T1000 (cell line): ENCODE data around the gene MUC2.

Source experiments
- DNase-seq: peaks from one replicate; lab custom pipeline; 2025; ENCODE audit warnings: mixed read lengths; lab: John Stamatoyannopoulos, UW

Gene MUC2

GRCh38 chr11:1087961-1088926 lies 13.6 kb downstream of the MUC2 start:
- no peak for DNase-seq

GRCh38 chr11:1088927-1089737 lies 14.5 kb downstream of the MUC2 start:
- no peak for DNase-seq

GRCh38 chr11:1089738-1090599 lies 15.3 kb downstream of the MUC2 start:
- DNase-seq, result no peak

- DNase-seq, result no peak
Observed at GRCh38 chr11:1090600-1091331, 16.1 kb downstream of the MUC2 start.

DNA sequence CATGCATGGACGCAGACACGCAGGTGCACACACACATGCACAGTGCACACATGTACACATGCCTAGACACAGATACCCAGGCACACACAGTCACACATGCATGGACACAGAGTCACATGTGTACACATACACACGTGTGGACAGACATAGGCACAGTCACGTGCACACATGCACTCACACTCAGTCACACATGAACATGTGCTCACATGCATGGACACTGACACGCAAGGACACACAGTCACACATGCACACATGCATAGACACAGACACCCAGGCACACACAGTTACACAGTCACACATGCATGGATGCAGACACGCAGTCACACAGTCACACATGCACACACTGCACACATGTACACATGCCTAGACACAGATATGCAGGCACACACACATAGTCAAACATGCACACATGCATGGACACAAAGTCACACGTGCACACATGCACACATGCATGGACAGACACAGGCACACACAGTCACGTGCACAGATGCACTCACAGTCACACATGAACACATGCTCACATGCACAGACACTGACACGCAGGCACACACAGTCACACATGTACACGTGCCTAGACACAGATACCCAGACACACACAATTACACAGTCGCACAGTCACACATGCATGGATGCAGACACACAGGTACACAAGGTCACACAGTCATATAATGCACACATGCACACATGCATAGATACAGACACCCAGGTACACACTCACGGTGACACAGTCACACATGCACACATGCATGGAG lies 16.8 kb downstream of the MUC2 start:
- no peak for DNase-seq

GRCh38 chr11:1092145-1092670 lies 17.5 kb downstream of the MUC2 start:
- DNase-seq, result no peak

- DNase-seq, result no peak
Observed at GRCh38 chr11:1092919-1093318, 18.2 kb downstream of the MUC2 start.

DNA sequence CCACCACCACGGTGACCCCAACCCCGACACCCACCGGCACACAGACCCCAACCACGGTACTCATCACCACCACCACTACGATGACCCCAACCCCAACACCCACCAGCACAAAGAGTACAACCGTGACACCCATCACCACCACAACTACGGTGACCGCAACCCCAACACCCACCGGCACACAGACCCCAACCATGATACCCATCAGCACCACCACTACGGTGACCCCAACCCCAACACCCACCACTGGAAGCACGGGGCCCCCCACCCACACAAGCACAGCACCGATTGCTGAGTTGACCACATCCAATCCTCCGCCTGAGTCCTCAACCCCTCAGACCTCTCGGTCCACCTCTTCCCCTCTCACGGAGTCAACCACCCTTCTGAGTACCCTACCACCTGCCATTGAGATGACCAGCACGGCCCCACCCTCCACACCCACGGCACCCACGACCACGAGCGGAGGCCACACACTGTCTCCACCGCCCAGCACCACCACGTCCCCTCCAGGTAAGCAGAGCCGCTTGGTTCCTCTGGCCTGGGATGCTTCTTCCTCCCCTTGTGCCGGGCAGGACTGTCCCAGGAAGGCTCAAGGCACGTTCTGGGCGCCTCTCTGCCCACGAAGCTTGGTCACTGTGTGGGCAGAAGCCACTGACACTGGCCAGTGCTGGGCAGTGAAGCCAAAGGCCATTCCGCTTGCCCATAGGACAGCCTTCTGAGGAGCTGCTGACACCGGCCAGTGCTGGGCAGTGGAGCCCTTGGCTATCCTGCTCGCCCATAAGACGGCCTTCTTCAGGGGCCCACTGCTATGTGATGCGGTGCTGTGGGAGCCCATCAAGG lies 25.1 kb downstream of the MUC2 start:
- DNase-seq, result no peak

- no peak for DNase-seq
Observed at GRCh38 chr11:1100417-1101245, 26.0 kb downstream of the MUC2 start.

GRCh38 chr11:1101318-1102089 lies 26.8 kb downstream of the MUC2 start:
- DNase-seq, result no peak

- DNase-seq, result no peak
Observed at GRCh38 chr11:1102221-1102971, 27.7 kb downstream of the MUC2 start.

DNA sequence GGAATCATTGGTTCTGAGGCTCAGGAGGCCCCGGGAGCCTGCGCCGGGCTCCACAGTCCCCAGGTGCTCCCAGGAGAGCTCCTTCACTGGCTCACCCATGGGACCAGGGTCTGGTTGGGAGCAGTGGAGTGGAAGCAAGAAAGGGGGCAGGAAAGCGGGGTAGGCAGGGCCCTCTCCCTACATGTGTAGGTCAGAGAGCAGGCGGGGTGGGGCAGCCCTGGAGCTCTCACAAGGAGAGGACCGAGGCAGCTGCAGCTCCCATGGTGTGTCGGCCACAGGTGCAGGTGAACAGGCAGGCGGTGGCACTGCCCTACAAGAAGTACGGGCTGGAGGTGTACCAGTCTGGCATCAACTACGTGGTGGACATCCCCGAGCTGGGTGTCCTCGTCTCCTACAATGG lies 28.3 kb downstream of the MUC2 start:
- no peak for DNase-seq

DNA sequence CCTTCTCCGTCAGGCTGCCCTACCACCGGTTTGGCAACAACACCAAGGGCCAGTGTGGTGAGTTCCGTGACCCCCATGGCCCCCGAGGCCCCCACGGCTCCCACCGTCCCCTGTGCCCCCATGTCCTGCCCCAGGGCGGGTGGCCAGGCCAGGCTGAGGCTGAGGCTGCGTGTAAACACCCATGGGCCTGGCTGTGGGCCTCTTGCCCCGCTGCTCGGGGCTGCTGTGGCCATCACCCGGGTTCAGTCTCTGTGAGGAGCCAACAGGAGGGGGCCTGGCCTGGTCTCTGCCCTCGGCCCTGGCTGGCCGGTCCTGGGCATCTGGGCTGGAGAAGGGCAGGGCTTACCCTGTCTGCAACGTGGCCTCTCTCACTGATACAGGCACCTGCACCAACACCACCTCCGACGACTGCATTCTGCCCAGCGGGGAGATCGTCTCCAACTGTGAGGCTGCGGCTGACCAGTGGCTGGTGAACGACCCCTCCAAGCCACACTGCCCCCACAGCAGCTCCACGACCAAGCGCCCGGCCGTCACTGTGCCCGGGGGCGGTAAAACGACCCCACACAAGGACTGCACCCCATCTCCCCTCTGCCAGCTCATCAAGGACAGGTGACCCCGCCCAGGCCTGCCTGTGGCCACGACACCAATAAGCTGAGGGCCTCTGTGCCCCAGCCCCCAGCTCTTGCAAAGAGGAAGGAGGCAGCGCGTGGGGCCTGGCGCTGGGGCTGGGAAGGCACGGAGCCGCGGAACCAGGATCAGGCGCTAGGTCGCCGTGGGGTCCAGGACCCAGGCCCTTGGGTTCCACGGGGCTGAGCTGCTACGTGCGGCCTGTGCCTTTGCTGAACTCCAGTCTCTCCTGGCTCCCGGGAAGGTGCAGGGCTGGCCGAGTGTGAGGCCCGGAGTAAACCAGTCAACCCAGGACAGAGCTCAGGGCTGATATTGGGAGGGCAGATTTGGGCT lies 29.0 kb downstream of the MUC2 start:
- DNase-seq, result no peak

DNA sequence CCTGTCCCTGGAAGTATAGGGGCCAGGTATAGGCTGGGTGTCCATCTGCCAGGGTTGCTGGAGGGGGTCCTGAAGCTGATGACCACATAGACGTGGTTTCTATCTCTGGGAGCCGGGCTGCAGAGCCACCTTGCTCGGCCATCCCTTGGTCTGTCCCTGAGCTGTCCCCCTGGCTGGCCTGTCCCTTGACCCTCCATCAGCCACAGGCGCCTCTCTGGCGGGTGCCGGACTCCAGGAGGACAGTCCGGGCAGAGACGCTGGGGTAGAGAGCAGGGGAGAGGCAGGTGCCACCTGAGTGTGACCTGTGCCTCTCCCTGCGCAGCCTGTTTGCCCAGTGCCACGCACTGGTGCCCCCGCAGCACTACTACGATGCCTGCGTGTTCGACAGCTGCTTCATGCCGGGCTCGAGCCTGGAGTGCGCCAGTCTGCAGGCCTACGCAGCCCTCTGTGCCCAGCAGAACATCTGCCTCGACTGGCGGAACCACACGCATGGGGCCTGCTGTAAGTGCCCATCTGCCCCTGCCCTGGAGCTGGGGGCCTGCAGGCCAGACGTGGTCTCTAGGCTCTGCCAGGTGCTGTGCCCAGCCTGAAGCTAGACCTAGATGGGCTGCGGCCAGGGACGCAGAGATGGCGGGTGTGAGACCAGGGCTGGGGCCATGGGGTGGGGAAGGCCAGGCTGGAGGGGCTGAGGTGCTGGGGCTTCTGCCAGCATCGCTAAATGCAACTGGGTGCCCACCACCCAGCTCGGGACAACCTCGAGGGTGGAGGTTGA lies 29.9 kb downstream of the MUC2 start:
- no peak for DNase-seq

DNA sequence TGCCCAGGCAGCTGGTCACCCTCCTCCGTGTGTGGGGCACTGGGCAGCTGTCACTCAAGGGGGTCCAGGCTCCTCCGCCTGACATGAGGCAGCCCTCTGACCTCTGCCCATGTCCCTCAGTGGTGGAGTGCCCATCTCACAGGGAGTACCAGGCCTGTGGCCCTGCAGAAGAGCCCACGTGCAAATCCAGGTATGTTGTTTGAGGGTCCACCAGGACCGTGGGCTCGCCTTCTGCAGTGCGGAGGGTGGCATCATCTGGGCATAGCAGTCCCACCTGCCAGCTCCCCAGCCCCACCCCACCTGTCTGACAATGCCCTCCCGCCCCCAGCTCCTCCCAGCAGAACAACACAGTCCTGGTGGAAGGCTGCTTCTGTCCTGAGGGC lies 30.5 kb downstream of the MUC2 start:
- DNase-seq, result no peak
